DOHH2 (cell line): ENCODE measurements around the gene MAP2K3.
"Not testable (repeated sequence)": the region's sequence is repeated elsewhere in the genome, so short reads cannot be mapped to it uniquely, and the experiment has no call there.

Experiments
- H3F3A ChIP-seq: fragments of 200-600 bp; sonication (generic), shearing (Covaris generic); 2 replicates; pipeline ENCODE4 v1.6.0; 2016; ENCODE audit warnings: antibody characterized with exemption, mild to moderate bottlenecking; ENCODE audit not compliant: control insufficient read depth, insufficient read depth
- H3K27ac ChIP-seq: fragments of 200-600 bp; sonication (generic); 2 replicates; pipeline ENCODE4 v1.5.1; 2014; ENCODE audit warnings: low read depth, mild to moderate bottlenecking, low read length, moderate library complexity
- H3K27me3 ChIP-seq: fragments of 200-600 bp; sonication (generic); 2 replicates; pipeline ENCODE4 v1.6.1; 2014; ENCODE audit warnings: mild to moderate bottlenecking, low read length, mixed read lengths; ENCODE audit not compliant: control insufficient read depth
- H3K36me3 ChIP-seq: fragments of 200-600 bp; sonication (generic); 2 replicates; pipeline ENCODE4 v1.6.1; 2014; ENCODE audit warnings: mild to moderate bottlenecking, low read length, moderate library complexity, mixed read lengths; ENCODE audit not compliant: control insufficient read depth
- H3K4me1 ChIP-seq: fragments of 200-600 bp; sonication (generic); 2 replicates; pipeline ENCODE4 v1.6.1; 2014; ENCODE audit warnings: mild to moderate bottlenecking, low read length, mixed read lengths; ENCODE audit not compliant: control insufficient read depth
- H3K4me2 ChIP-seq: fragments of 200-600 bp; sonication (generic); 2 replicates; pipeline ENCODE4 v1.6.0; 2014; ENCODE audit warnings: mild to moderate bottlenecking, low read length, moderate library complexity
- H3K4me3 ChIP-seq: fragments of 200-600 bp; sonication (generic); 2 replicates; pipeline ENCODE4 v1.5.1; 2014; ENCODE audit warnings: mild to moderate bottlenecking, low read length, mixed read lengths
- H3K79me2 ChIP-seq: fragments of 200-600 bp; sonication (generic); 2 replicates; pipeline ENCODE4 v1.6.1; 2014; ENCODE audit warnings: mild to moderate bottlenecking, low read length, mixed read lengths; ENCODE audit not compliant: control insufficient read depth
- H3K9me2 ChIP-seq: fragments of 200-600 bp; sonication (generic); replicated peaks from 2 replicates; pipeline ENCODE4 v1.6.1; 2014; ENCODE audit warnings: mild to moderate bottlenecking, low read length, mixed read lengths; ENCODE audit not compliant: control insufficient read depth
- H3K9me3 ChIP-seq: fragments of 200-600 bp; sonication (generic); 2 replicates; pipeline ENCODE4 v1.6.1; 2014; ENCODE audit warnings: antibody characterized with exemption, low read length, mixed read lengths; ENCODE audit not compliant: control insufficient read depth, insufficient read depth
- H4K20me1 ChIP-seq: fragments of 200-600 bp; sonication (generic); 2 replicates; pipeline ENCODE4 v1.6.0; 2014; ENCODE audit warnings: low read depth, mild to moderate bottlenecking, antibody characterized with exemption, low read length, moderate library complexity; ENCODE audit not compliant: control insufficient read depth, insufficient read depth
- EZH2phosphoT487 ChIP-seq: fragments of 200-600 bp; sonication (generic); IDR thresholded peaks from 2 replicates; pipeline ENCODE4 v1.6.1; 2017; ENCODE audit warnings: borderline replicate concordance, mild to moderate bottlenecking, antibody characterized with exemption, low read length, moderate library complexity, mixed read lengths
- TF ChIP-seq, protein P1 (sequence below): fragments of 200-600 bp; sonication (generic); IDR thresholded peaks from one replicate; pipeline ENCODE4 v1.5.1; 2014; ENCODE audit warnings: antibody characterized with exemption, mild to moderate bottlenecking, low read depth, low read length; ENCODE audit not compliant: poor library complexity, severe bottlenecking

The MAP2K3 gene

DNA sequence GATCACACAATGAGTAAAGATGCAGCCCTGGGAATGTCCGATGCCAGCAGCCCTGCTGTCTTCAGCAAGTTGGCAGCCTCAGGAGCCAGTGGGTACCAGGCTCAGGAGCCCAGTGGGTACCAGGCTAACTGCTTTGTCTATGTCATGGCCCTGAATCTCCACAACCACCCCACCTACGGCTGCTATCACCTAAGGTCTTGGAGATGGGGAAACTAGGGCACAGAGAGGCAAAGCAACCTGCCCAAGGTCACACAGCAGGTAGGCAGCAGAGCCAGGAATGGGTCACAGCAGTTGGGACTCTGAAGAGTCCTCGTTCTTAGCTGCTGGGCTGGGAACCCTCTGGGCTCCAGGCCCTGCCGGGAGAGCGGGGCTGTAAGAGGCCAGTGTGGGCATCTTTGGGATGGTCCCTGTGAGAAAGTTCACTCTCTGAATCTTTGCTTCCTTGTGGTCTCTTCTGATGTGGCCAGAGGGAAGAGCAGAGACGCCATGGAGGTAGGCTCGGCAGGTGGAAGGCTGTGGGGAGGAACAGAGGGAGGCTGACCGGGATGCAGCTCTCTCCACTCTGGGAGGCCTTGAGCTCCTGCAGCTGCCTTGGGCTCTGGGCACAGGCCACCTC lies 57.5 kb downstream of the MAP2K3 start:
- not testable (repeated sequence) for H3K27me3 ChIP-seq, H3K27ac ChIP-seq, H3K9me2 ChIP-seq, H4K20me1 ChIP-seq, H3K79me2 ChIP-seq, H3F3A ChIP-seq, H3K4me2 ChIP-seq, H3K4me3 ChIP-seq, H3K36me3 ChIP-seq, H3K9me3 ChIP-seq
- peaks cover 12% of the 10 kb centered on the region for H3K4me1 ChIP-seq

DNA sequence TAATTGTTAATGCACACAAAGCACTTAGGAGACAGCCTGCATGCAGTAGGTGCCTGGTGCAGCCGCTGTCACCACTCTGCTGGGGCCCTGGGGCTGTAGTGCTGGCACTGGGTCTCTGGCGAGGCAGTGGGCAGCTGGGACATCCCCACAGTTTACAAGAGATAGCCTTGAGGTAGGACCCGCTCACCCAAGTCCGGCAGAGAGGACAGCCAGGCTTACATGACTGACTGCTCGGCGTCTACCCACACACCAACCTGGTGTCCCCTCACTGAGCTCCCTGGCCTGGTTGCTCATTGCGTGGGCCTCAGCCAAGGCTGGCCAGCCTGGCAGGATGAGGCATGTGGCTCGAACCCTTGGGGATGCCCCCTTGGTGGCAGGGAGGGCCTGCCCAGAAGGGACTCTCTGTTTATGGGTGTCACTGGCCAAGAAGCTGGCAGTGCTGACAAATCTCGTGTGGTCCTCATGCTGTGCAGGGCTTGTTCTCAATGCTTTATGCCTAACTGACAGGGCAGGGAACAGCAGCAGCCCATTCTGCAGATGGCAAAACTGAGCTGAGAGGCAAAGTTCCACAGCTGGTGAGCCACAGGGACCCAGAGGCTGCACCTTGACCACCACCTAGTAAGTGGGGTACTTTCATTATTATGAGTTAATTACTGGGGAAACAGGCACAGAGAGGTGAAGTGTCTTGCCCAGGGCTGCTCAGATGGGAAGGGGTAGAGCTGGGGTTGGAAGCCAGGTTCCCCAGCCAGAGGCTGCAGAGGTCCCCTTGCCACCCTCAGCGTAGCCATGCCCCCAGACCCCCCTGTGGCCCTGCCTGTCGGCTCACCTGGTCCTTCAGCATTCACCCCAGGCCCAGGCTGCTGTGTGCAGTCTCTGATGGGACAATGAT lies 58.8 kb downstream of the MAP2K3 start:
- H3K79me2 ChIP-seq, H3K36me3 ChIP-seq, H3K27ac ChIP-seq, H3K27me3 ChIP-seq, H3K9me2 ChIP-seq, H3K4me3 ChIP-seq, H3K9me3 ChIP-seq, H3F3A ChIP-seq, H4K20me1 ChIP-seq, H3K4me2 ChIP-seq: not testable (repeated sequence)
- H3K4me1 ChIP-seq, result peaks cover 14% of the 10 kb centered on the region

DNA sequence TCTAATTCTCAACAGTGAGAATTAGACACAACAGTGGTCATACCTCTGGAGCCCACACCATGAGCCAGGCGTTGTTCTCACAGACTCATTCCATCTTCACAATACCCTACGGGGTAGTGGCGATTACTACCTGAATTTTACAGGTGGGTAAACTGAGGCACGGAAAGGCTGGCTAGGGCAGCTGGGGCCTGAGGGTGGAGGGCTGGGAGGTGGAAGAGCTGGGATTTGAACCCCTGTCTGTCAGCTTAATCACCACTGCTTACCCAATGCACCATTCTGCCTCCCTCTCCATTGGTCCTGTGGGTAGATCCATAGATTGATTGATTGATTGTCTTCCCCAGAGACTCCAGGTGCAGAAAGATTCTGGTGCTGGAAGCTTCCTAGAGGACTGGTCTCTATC lies 60.3 kb downstream of the MAP2K3 start:
- not testable (repeated sequence) for H4K20me1 ChIP-seq, H3K79me2 ChIP-seq, H3K27me3 ChIP-seq, H3K9me3 ChIP-seq, H3K36me3 ChIP-seq, H3F3A ChIP-seq, H3K9me2 ChIP-seq
- H3K4me1 ChIP-seq, result peaks cover 25% of the 10 kb centered on the region
- H3K4me2 ChIP-seq, result peak overlapping the region; percentile 63
- peak overlapping the region; percentile 44 for H3K4me3 ChIP-seq
- peak overlapping the region; percentile 60 for H3K27ac ChIP-seq

DNA sequence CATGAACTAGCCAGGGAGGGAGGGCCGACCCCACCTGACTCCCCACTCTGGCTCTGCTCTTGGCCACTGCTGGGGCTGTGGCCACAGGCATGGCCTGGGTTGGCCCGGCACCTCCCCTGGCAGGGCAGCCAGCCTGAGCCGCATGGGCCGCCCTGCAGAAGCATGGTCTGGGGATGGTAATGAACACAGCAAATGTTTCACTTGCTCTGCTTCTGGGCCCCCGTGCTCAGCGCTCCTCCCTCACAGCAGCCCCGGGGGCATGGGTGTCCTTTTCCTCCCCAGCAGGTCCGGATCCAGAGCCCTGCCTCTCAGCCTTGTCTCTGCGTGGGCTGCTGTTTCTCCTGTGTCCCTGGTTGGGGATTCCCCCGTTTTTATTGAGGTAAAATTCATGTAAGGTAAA lies 60.7 kb downstream of the MAP2K3 start:
- Histone ChIP-seq H3K9me3 (no peaks in the 10 kb centered on the region), H4K20me1 (no peaks in the 10 kb centered on the region), H3K79me2 (no peaks in the 10 kb centered on the region), H3K9me2 (no peaks in the 10 kb centered on the region), H3F3A (no peaks in the 10 kb centered on the region), H3K27me3 (no peaks in the 10 kb centered on the region), H3K27ac (peak overlapping the region; percentile 60), H3K4me2 (peak overlapping the region; percentile 63), H3K4me3 (peak overlapping the region; percentile 44), H3K4me1 (peaks cover 27% of the 10 kb centered on the region), H3K36me3 (no peaks in the 10 kb centered on the region)
- no peak for TF ChIP-seq EZH2phosphoT487
- TF ChIP-seq, protein P1, sequence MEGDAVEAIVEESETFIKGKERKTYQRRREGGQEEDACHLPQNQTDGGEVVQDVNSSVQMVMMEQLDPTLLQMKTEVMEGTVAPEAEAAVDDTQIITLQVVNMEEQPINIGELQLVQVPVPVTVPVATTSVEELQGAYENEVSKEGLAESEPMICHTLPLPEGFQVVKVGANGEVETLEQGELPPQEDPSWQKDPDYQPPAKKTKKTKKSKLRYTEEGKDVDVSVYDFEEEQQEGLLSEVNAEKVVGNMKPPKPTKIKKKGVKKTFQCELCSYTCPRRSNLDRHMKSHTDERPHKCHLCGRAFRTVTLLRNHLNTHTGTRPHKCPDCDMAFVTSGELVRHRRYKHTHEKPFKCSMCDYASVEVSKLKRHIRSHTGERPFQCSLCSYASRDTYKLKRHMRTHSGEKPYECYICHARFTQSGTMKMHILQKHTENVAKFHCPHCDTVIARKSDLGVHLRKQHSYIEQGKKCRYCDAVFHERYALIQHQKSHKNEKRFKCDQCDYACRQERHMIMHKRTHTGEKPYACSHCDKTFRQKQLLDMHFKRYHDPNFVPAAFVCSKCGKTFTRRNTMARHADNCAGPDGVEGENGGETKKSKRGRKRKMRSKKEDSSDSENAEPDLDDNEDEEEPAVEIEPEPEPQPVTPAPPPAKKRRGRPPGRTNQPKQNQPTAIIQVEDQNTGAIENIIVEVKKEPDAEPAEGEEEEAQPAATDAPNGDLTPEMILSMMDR, result no peak

DNA sequence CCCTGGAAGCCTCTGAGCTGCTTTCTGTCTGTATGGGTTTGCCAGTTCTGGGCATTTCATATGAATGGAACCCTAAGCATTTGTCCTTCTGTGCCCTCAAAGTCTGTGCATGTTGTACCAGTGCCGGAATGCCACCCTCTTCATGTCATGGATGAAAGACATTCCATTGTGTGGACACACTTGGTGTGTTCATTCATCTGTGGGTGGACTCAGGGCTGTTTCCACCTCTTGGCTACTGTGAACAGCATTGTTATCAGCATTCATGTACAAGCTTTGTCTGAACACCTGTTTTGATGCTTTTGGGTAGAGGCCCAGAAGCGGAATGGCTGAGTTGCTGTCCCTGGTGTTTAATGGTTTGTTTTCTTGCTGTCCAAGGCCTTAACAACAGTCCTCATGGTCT lies 61.6 kb downstream of the MAP2K3 start:
- not testable (repeated sequence) for H3F3A ChIP-seq, H3K36me3 ChIP-seq, H3K27ac ChIP-seq, H3K27me3 ChIP-seq, H3K79me2 ChIP-seq, H3K4me2 ChIP-seq, H3K9me3 ChIP-seq, H4K20me1 ChIP-seq, H3K9me2 ChIP-seq, H3K4me3 ChIP-seq
- H3K4me1 ChIP-seq, result peaks cover 27% of the 10 kb centered on the region

DNA sequence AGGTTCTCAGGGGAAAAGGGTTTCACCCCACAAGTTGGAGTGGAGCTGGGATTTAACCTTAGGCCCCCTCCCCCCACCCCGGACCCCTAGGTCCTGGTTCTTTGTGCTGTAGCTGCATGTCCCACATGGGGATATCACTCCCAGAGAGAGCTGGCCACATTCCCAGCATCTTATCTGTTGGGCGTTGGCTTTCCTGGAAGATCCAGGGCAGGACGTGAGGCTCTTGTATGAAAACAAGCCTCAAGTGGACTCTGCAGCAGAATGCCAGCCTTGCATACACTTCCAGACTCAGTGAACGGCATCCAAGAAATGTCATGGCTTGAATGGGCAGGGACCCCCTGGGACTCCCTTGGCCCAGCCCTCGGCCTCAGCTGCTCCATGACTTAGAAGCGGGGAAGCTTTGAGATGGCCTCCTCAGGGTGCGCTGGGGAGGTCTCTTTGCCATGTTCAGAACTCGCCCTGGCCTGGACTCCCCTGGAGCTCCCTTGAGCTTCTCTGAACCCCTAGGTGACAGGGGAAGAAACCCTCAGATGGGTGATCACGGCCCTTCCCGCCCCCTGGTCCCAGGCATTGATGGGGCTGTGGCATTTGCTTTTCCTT lies 62.2 kb downstream of the MAP2K3 start:
- not testable (repeated sequence) for H3K79me2 ChIP-seq, H3K9me3 ChIP-seq, H3F3A ChIP-seq, H4K20me1 ChIP-seq, H3K27me3 ChIP-seq, H3K36me3 ChIP-seq, H3K27ac ChIP-seq, H3K4me2 ChIP-seq, H3K9me2 ChIP-seq, H3K4me3 ChIP-seq
- H3K4me1 ChIP-seq, result peaks cover 27% of the 10 kb centered on the region

DNA sequence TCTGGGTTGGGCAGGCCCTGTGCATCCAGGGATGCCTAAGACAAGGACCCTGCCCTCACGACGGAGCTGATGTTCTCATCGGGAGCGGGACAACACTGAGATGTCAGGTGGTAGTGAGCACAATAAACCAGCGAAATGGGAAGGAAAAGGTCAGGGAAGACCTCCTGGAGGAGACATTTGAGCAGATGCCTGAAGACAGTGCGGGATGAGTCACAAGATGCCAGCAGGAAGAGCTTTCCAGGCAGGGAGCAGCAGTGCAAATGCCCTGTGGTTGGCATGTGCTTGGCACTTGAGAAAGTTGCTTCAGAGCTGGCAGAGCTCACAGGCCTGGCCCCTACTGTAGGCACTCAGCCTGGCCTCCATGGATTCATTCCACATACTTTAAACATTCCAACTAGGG lies 63.1 kb downstream of the MAP2K3 start:
- not testable (repeated sequence) for H3K27me3 ChIP-seq, H3K4me3 ChIP-seq, H3K27ac ChIP-seq, H3F3A ChIP-seq, H4K20me1 ChIP-seq, H3K9me3 ChIP-seq, H3K36me3 ChIP-seq, H3K79me2 ChIP-seq, H3K9me2 ChIP-seq, H3K4me2 ChIP-seq
- peaks cover 27% of the 10 kb centered on the region for H3K4me1 ChIP-seq
